ENCODE measurements around the gene TPPP2. TPM values are rescaled to one million over a fixed set of nuclear protein-coding genes. Genes with fewer than 3 reads are reported as not detected.

Gene TPPP2
- total RNA-seq, 1 donor from 2014 or later, result not detected

DNA sequence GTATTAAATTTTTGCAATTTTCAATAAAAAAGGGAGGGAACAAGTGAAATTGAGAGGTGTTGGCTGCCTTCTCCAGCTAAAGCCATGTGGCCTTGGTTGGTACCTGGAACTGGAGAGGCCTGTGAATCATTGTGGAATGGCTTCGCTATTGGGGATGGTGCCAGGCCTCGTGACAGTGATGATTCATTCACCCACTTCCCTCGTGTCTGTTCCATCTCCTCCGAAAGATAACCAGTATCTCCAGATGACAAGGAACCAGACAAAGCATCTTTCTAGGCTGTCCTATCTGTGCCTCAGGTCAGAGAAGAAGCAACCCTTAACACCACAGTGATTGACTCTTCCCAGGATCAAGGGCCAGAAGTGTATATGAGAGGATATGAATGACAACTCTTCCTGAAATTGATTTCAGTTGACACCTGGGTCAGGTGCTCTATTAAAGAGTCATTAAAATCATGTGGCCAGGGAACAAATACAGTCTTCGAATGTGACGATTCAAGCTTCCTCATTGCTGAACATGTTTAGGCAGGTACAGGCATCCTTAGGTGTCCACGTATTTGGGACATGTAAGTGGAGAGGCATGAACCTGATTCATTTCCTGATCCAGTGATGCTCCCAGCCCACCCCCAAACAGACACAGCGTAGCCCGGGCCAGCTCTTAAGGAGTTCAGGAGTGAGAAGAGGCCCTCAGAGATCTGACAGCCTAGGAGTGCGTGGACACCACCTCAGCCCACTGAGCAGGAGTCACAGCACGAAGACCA is 11.8 kb downstream of the TPPP2 start, which contains the start of gene RNASE7:
Gene RNASE7, plus strand, starts transcription at position 687 of the 758 bp plus-strand sequence. CDS start 631 bp downstream, outside the sequence.
- TF ChIP-seq, protein P1, sequence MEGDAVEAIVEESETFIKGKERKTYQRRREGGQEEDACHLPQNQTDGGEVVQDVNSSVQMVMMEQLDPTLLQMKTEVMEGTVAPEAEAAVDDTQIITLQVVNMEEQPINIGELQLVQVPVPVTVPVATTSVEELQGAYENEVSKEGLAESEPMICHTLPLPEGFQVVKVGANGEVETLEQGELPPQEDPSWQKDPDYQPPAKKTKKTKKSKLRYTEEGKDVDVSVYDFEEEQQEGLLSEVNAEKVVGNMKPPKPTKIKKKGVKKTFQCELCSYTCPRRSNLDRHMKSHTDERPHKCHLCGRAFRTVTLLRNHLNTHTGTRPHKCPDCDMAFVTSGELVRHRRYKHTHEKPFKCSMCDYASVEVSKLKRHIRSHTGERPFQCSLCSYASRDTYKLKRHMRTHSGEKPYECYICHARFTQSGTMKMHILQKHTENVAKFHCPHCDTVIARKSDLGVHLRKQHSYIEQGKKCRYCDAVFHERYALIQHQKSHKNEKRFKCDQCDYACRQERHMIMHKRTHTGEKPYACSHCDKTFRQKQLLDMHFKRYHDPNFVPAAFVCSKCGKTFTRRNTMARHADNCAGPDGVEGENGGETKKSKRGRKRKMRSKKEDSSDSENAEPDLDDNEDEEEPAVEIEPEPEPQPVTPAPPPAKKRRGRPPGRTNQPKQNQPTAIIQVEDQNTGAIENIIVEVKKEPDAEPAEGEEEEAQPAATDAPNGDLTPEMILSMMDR (IDR thresholded peaks at IDR 0.05; ENCODE audit: insufficient read depth, low read length, poor library complexity, severe bottlenecking), result no peak
- Histone ChIP-seq H3K27me3 (ENCODE audit: control insufficient read depth, insufficient read depth, low read length) (peaks cover 4% of the 10 kb centered on the region), H3K36me3 (ENCODE audit: control insufficient read depth, insufficient read depth, low read length) (no peaks in the 10 kb centered on the region), H3K4me3 (ENCODE audit: low read depth, low read length) (no peak within 1 kb of the TSS)
- DNase-seq (ENCODE audit: low read depth), result no peak

- TF ChIP-seq, protein P1 (IDR thresholded peaks at IDR 0.05; ENCODE audit: insufficient read depth, low read length, poor library complexity, severe bottlenecking), result no peak
- no peaks in the 10 kb centered on the region for H3K36me3 ChIP-seq (ENCODE audit: control insufficient read depth, insufficient read depth, low read length)
- no peak for DNase-seq (ENCODE audit: low read depth)
- peaks cover 4% of the 10 kb centered on the region for H3K27me3 ChIP-seq (ENCODE audit: control insufficient read depth, insufficient read depth, low read length)
- no peak overlapping the region for H3K4me3 ChIP-seq (ENCODE audit: low read depth, low read length)
These were observed 12.9 kb downstream of the TPPP2 start for GRCh38 chr14:21042918-21043317.

- H3K36me3 ChIP-seq (ENCODE audit: control insufficient read depth, insufficient read depth, low read length), result no peaks in the 10 kb centered on the region
- H3K4me3 ChIP-seq (ENCODE audit: low read depth, low read length), result no peak overlapping the region
- no peak for DNase-seq (ENCODE audit: low read depth)
- TF ChIP-seq, protein P1 (IDR thresholded peaks at IDR 0.05; ENCODE audit: insufficient read depth, low read length, poor library complexity, severe bottlenecking), result no peak
- peaks cover 4% of the 10 kb centered on the region for H3K27me3 ChIP-seq (ENCODE audit: control insufficient read depth, insufficient read depth, low read length)
These were observed 13.5 kb downstream of the TPPP2 start for GRCh38 chr14:21043387-21043973.

GRCh38 chr14:21043974-21044618 is 14.1 kb downstream of the TPPP2 start:
- no peaks in the 10 kb centered on the region for H3K36me3 ChIP-seq (ENCODE audit: control insufficient read depth, insufficient read depth, low read length)
- no peak overlapping the region for H3K4me3 ChIP-seq (ENCODE audit: low read depth, low read length)
- no peak for DNase-seq (ENCODE audit: low read depth)
- H3K27me3 ChIP-seq (ENCODE audit: control insufficient read depth, insufficient read depth, low read length), result peaks cover 4% of the 10 kb centered on the region
- TF ChIP-seq, protein P1 (IDR thresholded peaks at IDR 0.05; ENCODE audit: insufficient read depth, low read length, poor library complexity, severe bottlenecking), result no peak

GRCh38 chr14:21047378-21047781 is 17.4 kb downstream of the TPPP2 start:
- Histone ChIP-seq H3K4me3 (ENCODE audit: low read depth, low read length) (no peak overlapping the region), H3K36me3 (ENCODE audit: control insufficient read depth, insufficient read depth, low read length) (no peaks in the 10 kb centered on the region), H3K27me3 (ENCODE audit: control insufficient read depth, insufficient read depth, low read length) (peaks cover 4% of the 10 kb centered on the region)
- TF ChIP-seq, protein P1 (IDR thresholded peaks at IDR 0.05; ENCODE audit: insufficient read depth, low read length, poor library complexity, severe bottlenecking), result no peak
- no peak for DNase-seq (ENCODE audit: low read depth)
